ENCODE results near the gene MPI. TPM values are rescaled to one million over a fixed set of nuclear protein-coding genes. Genes with fewer than 3 reads are reported as not detected.

Gene MPI
- total and polyA plus RNA-seq, 10 of the 15 experiments (the other 5 are each of a cell fraction or from before 2014, with no cell fraction given) = 35.6 to 93.9 (median 44.1) TPM

- TF ChIP-seq CTCF (IDR thresholded peaks at IDR 0.05 in 2 of 3, conservative IDR thresholded peaks at IDR 0.05 in 1 of 3; ENCODE audit: control insufficient read depth in 2 of 3, extremely low read depth in 1 of 3, insufficient read depth in 1 of 3, low read depth in 3 of 3, low read length in 3 of 3) (peak; percentile 99 to 100 (median 99); a peak in 5 of 6 replicates), MAX (IDR thresholded peaks at IDR 0.05; ENCODE audit: low read depth, low read length) (no peak), RAD21 (IDR thresholded peaks at IDR 0.05; ENCODE audit: insufficient read depth, low read depth, low read length) (peak; percentile 99), RB1 (IDR thresholded peaks at IDR 0.05; ENCODE audit: borderline replicate concordance) (peak; percentile 50; the same call in 1 of the 2 replicates), NBN (IDR thresholded peaks at IDR 0.05) (0 out of 2 replicates have a peak, but pooled peaks have one; percentile 39), ATF2 (IDR thresholded peaks at IDR 0.05; ENCODE audit: low read length) (no peak), MEF2A (IDR thresholded peaks at IDR 0.05; ENCODE audit: insufficient read depth, low read depth, low read length) (0 out of 2 replicates have a peak, but pooled peaks have one; percentile 32), REST (IDR thresholded peaks at IDR 0.05; ENCODE audit: low read depth, low read length) (no peak), JUND (IDR thresholded peaks at IDR 0.05; ENCODE audit: low read depth, low read length) (no peak)
These were observed 60.5 kb downstream of the MPI start (continued) for GRCh38 chr15:74950078-74950908.

Measured in GM12878 (cell line).